ENCODE measurements around the gene SSMEM1. TPM values are rescaled to one million over a fixed set of nuclear protein-coding genes. Genes with fewer than 3 reads are reported as not detected.
"Not testable (repeated sequence)": the region's sequence is repeated elsewhere in the genome, so short reads cannot be mapped to it uniquely, and the experiment has no call there.

SSMEM1 gene
- polyA plus RNA-seq, 10 donors = 0.18 TPM; not detected in 9

DNA sequence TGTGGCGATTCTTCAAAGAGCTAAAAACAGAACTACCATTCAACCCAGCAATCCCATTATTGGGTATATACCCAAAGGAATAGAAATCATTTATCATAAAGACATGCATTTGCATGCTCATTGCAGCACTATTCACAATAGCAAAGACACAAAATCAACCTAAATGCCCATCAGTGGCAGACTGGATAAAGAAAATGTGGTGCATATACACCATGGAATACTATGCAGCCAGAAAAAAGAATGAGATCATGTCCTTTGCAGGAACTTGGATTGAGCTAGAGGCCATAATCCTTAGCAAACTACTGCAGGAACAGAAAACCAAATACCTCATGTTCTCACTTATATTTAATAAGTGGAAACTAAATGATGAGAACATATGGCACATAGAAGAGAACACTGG, 38.8 kb downstream of the SSMEM1 start:
- DNase-seq = not testable (repeated sequence)

GRCh38 chr7:130248842-130249241, 41.2 kb downstream of the SSMEM1 start:
- DNase-seq = not testable (repeated sequence)

DNA sequence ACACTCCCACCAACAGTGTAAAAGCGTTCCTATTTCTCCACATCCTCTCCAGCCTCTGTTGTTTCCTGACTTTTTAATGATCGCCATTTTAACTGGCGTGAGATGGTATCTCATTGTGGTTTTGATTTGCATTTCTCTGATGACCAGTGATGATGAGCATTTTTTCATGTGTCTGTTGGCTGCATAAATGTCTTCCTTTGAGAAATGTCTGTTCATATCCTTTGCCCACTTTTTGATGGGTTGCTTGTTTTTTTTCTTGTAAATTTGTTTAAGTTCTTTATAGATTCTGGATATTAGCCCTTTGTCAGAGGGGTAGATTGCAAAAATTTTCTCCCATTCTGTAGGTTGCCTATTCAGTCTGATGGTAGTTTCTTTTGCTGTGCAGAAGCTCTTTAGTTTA, 42.0 kb downstream of the SSMEM1 start:
- DNase-seq = not testable (repeated sequence)

- no peak for DNase-seq
Observed at GRCh38 chr7:130254555-130254954, 46.9 kb downstream of the SSMEM1 start.

- no peak for DNase-seq
Observed at GRCh38 chr7:130256704-130257103, 49.0 kb downstream of the SSMEM1 start.

- no peak for DNase-seq
Observed at GRCh38 chr7:130258494-130259078, 50.9 kb downstream of the SSMEM1 start.

DNA sequence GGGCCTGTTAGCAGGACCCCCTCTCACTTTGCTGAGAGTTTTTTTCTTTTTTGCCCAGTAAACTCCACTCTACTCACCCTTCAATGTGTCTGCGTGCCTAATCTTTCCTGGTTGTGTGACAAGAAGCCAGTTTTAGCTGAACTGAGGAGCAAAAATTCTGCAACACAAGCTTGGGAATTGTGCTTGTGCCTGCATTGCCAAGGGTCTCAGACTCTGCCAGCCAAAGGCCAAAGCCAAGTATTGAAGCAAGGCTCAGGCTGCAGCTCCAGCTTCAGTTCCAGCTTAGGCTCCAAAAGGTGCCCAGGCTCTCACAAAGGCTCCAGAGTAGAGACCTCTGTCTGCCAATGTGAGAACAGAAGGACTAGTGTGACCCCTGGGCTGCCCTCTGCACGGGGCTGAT, 54.8 kb downstream of the SSMEM1 start:
- DNase-seq = no peak

- DNase-seq = peak in 1 of 3 donors; percentile 33
Observed at GRCh38 chr7:130263130-130263529, 55.5 kb downstream of the SSMEM1 start.

Other genes starting within 250 kb of the SSMEM1 start
- 10 to 100 TPM; 20.7 to 30.6 (median 25.1) TPM for gene ZC3HC1, start 156.5 kb upstream of the SSMEM1 start, polyA plus RNA-seq (ENCODE audit: insufficient read length in 10 of 10)
- 10 to 100 TPM; 35.0 to 49.8 (median 42.7) TPM for gene KLHDC10, start 137.3 kb upstream of the SSMEM1 start, polyA plus RNA-seq (ENCODE audit: insufficient read length in 10 of 10)
- gene TMEM209, start 2.5 kb upstream of the SSMEM1 start, polyA plus RNA-seq (ENCODE audit: insufficient read length in 10 of 10) = 10 to 100 TPM in 8 of 10 donors, 1 to 10 TPM in 2; 7.8 to 14.3 (median 11.1) TPM
- gene CPA2, start 59.0 kb downstream of the SSMEM1 start, polyA plus RNA-seq (ENCODE audit: insufficient read length in 10 of 10) = 1 to 10 TPM in 3 of 10 donors, under 1 TPM in 7; 0.25 to 1.1 (median 0.61) TPM
- gene CPA4, start 85.3 kb downstream of the SSMEM1 start, polyA plus RNA-seq (ENCODE audit: insufficient read length in 10 of 10) = 1 to 10 TPM; 1.2 to 5.2 (median 2.1) TPM
- gene CPA5, start 137.0 kb downstream of the SSMEM1 start, polyA plus RNA-seq (ENCODE audit: insufficient read length in 10 of 10) = 1 to 10 TPM; 1.4 to 6.0 (median 2.3) TPM
- 1 to 10 TPM; 1.6 to 5.1 (median 3.8) TPM for gene CPA1, start 172.6 kb downstream of the SSMEM1 start, polyA plus RNA-seq (ENCODE audit: insufficient read length in 10 of 10)
- 10 to 100 TPM; 17.7 to 35.3 (median 25.4) TPM for gene CEP41, start 233.2 kb downstream of the SSMEM1 start, polyA plus RNA-seq (ENCODE audit: insufficient read length in 10 of 10)